G401.6 (cell line): ENCODE measurements around the gene COPS9.

Source experiments
- FAIRE-seq: peaks from 2 replicates; lab custom pipeline; 2012; peaks lifted over from hg19 to GRCh38; lab: Jason Lieb, UNC

COPS9 gene

DNA sequence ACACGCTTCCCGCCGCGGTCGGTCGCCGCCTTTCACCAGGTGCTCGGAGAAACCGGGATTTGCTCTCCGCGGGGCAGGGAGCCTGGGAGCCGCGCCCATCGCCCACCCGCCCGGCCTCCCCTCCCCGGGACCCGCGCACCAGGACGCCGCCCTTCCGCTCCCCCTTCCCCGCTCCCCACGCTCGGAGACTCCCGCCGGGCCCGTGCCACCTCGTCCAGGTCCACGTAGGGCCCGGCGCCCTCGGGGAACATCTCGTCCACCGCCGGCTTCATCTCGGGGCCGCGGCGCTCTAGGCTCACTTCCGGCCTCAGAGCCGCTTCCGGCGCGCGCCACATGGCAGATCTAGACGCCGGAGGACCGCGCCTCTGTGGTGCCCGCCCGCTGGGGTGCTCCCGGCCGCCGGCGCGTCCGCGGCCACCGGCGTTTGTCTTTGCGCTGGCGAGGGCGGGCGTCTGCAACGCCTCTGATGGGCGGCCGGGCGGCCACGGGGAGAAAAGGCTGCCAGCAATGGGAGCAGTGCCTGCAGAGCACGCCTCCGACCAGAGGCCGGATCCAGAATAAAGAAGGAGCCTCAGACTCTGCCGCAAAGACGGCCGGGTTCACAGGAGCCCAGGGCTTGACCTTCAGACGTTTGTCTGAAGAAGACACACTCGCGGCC is at the start of gene COPS9:
COPS9 (minus strand) TSS at position 293 of the 658 bp plus-strand sequence; CDS start at position 272, 21 bp downstream.
- FAIRE-seq, result no peak

DNA sequence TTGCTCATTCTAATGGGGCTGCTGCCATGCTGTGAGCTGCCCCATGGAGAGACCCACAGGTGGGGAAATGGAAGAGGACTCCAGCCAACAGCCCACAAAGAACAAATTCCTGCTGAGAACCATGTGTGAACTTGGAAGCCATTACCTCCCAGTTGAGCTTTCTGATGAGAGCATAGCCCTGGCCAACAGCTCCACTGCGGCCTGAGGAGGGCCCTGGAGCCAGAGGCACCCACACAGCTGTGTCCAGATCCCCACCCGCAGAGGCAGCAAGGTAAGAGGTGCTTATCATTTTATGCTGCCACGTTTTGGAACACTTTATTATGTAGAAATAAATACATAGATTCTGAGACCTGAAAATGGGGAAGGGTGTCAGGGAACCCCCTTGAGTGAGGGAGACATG is 48.6 kb upstream of the COPS9 start:
- no peak for FAIRE-seq

DNA sequence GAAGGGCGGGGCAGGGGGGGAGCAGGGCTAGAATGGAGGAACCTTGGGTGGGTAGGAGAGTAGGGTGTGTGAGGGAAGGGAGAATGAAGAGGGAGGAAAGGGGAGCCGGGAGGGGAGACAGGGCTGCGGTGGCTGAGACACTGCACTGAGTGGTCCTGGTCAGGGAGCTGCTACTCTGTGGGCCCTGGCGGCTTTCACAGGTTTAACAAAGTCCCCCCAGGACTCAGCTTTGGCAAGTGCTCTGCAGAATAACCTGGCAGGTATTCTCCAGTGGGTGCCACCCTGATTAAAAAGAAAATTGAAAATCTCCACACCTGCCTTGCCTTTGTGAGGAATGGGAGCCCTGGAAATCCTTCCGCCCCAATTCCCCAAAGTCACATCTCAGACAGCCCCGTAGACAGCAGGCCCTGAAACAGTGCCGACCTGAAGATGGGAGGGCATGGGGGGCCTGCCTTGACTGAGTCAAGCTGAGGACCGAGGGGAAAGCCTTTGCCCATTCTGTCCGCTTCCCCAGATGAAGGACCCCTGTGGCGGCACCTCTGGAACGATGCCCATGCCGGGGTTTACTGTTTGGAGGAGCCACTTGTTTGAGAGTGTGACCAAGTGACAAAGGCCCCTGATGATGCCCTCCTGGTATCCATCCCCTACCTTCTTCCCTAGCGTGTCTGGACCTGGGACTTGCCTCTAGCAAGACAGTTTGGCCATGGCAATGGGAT is 47.9 kb upstream of the COPS9 start:
- FAIRE-seq, result no peak

DNA sequence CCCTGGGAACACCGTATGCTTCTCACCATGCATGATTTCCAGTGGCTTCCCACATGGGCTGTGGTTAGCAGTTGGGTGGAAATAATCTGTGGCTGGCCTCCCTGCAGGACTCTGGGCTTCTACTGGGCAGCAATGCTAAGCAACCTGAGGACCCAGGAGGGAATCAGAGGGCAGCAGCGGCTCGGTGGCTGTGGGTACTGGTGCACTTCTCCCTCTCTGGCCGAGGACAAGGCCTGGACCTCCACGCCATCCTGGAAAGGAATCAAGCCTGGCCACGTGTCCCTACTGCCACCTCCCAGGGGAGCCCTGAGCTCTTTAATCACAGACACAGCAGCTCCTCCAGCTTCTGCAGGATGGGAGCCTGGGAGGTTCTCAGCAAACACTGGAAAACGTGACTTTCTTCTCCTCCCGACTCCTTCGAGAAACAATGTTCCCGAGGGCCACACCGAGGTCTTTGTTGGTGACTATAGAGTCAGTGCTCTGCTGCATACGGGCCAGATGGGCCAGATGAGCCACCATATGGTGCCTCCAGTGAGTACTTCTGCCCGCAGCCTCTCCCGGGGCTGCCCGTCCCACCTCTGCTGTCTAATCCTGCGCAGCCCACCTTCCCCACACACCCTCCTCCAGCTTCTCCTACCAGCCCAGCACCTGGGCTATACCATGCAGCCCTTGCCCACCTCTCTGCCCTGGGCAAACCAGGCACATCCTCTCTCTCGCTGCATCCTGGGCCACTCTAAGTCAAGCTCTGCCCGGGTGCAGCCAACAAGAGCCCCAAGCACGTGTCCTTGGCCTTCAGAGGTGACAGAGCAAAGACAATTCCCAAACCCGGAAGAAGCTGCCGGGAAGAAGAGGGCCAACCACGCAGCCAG is 47.1 kb upstream of the COPS9 start:
- no peak for FAIRE-seq

DNA sequence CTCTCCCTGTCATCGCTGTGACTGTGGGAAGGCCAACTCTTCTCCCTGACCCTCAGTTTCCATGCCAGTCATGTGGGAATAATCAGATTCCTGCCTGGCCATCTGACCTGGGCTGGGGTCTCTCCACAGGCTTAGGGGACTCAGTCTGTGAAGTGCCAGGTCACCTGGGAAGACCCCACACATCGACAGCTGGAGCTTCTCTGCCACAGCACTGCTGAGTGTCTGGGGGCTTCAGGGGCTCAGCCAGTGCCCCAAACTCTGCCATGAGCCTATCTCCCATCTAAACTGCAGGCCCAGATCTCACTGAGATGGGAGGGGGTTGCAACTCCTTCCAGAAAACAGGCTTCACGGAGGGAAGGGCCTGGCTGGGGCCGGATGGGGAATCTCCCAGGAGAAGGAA is 46.4 kb upstream of the COPS9 start:
- FAIRE-seq, result no peak

DNA sequence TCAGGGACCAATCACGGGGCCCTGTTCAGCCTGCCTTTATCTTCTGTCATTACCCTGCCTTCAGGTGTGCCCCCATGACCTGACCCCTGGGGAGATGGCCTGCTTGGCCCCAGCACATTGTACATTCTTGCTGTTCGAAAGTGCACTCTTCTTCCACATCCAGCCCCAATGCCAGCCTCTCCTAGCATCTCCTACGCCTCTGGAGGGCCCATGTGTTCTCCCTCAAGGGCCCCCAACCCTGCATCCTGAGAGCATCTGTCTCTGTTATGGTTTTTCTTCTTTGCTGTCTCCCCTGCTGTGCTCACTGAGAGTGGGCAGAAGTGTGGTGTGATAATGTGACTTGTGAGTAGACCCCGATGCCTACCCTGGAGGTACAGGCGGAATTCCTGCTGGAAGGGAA is 45.9 kb upstream of the COPS9 start:
- no peak for FAIRE-seq

DNA sequence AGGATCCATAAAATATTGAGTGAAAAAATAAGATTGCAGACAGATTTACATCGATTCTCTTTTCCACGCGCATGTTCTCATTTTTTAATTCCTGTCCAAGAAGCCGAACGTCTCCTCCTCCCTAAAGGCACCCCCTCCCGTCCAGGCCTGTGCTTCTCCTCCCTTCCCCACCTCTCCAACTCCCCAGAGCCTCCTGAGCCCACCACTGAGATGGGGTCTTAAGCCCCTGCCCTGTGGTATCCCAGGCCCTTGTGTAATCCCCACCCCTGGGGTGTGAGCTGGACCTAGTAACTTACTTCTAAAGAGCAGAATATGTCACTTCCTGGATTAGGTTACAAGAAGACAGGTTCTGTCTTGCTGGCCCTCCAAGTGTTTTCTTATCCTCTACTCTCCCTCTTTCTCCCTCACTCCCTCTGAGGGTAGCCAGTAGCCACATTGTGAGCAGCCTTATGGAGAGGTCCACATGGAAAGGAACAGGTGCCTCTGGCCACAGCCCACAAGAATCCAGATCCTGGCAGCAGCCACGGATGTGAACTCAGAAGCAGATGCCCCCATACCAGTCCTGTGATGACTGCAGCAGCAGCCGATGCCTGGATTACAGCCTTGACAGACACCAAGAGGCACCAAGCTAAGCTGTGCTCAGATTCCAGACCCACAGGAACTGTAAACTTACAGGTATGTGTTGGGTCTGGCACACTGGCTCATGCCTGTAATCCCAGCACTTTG is 44.0 kb upstream of the COPS9 start:
- FAIRE-seq, result no peak

DNA sequence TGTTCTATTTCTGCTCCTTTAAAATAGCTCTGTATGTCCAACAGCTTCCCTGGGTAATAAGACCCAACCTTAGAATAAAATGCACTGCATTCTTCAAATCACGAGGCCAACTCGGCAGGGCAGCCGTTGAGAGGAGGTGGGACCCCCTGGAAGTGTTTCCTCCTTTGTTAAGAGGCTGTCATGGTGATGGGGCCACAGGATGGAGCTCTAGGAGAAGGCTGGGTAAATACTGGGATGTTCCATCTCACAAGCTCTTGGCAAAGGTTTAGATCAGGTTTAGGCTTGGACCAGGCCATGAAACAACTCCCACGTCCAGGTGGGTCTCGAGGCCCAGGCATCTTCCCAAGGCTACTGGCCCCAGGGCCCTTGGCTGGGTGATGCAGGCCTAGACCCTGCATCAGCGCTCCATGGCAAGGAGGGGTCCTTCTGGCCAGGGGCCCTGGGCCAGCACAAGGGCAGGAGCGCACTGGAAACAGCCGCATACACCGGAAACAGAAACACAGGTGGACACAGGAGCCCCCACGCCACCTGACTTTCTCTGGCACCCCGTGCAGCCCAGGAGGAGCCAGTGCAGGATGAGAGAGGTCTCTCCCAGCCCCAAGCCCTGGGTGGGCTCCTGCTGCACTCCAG is 43.2 kb upstream of the COPS9 start:
- FAIRE-seq, result no peak

DNA sequence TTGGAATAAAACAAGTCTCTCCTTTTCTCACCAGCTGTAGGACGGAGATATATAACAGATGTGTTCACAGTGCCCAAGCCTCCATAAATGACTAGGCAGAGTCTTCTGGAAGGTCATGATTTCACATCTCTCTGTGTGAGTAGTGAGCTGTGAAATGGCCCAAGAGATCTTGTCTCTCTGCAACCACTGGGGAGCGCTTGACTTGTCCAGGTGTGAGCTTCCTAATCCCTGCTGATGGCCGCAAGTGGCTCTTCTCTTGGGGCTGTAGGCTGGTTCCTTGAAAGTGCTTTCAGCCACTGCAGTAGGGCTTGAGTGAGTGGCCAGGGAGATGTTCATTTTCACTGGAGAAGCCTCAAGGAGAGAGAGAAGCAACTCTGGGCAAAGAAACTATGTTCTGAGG is 42.5 kb upstream of the COPS9 start:
- no peak for FAIRE-seq

DNA sequence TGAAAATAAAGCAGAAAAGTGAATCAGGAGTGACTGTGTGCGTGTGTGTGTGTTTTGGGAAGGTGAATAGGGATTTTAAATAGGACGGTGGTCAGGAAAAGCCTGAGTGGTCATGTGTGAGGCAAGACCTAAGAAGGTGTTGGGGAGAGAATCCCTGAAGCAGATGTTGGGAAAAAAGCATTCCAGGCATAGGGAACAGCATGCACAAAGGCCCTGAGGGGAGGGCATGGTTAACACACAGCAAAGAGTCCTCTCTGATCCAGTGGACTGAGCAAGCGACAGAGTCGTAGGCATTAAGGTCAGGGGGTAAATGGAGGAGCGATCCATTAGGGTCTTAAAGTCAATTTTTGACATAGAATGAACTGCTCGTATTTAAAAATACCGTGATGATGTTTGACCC is 38.4 kb upstream of the COPS9 start:
- FAIRE-seq, result no peak

DNA sequence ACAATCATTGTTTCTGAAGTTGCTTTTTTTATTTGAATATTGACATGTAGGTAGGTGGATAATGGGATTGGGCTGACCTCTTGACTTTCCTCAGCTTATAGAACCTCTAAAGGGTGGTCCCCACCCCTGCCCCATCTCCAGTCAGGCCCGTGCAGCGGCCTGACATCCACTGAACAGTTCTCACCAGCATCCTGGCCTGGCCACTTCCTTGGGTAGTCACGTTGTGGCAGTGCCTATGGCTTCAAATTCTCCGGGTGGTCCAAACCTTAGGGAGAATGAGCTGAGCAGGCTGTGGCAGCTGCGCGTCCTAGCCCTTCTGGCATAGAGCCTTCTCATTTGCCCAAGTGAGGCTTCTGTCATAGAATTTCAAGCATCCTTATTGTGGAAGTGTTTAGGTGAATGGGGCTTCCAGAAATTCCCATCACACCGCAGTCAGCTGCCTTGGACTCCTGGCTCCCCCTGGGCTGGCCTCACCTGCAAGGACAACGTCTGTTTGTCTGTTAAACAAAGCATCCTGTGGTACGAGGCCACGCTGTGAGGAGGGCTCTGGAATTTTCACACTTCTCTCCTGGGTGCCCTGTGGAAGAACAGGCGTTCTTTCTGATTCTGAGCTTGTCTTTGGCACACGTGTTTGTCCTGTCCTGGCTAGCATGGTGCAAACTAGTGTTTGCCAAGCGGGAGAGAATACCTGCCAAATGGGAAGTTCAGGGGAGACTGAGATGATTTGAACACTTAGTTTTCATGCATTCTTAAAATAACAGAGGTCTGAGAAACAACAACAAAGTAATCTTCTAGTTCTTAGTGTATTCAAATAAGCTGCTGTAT is 36.2 kb upstream of the COPS9 start:
- FAIRE-seq, result no peak

DNA sequence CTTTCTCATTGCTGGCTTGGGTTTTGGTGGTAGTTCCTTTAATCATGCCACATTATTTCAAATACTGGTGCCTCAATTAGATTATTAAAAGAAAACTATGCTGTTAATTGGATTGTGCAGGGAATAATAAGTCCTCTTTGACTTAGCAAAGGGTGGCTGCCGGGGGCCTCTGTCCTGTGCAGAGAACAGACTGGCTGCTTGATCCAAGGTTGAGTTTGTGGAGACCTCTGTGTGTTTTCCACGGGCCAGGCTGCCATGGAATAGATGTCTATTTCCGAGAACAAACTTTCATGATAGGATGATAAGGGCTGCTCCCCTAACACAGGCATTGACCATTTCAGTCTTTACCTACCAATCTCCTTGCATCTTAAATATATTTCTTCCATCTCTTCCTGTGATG is 34.8 kb upstream of the COPS9 start:
- FAIRE-seq, result no peak

DNA sequence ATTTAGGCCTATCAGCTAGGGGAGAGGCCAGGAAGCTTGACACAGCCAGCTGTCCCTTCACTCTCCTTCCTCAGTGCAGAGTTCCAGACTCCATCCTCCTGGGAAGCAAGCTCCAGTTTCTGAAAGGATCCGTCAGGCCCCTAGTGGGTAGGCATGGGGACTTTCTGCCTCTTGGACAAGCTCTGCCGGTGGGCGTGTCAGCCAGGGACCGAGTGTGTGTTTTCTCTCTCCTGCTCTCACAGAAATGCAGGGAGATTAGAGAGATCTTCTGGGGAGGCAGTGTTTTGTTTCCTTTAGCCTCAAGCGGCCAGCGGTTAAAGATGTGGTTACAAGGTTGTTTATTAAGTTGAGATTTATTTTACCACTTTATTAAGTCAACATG is 34.2 kb upstream of the COPS9 start:
- no peak for FAIRE-seq

DNA sequence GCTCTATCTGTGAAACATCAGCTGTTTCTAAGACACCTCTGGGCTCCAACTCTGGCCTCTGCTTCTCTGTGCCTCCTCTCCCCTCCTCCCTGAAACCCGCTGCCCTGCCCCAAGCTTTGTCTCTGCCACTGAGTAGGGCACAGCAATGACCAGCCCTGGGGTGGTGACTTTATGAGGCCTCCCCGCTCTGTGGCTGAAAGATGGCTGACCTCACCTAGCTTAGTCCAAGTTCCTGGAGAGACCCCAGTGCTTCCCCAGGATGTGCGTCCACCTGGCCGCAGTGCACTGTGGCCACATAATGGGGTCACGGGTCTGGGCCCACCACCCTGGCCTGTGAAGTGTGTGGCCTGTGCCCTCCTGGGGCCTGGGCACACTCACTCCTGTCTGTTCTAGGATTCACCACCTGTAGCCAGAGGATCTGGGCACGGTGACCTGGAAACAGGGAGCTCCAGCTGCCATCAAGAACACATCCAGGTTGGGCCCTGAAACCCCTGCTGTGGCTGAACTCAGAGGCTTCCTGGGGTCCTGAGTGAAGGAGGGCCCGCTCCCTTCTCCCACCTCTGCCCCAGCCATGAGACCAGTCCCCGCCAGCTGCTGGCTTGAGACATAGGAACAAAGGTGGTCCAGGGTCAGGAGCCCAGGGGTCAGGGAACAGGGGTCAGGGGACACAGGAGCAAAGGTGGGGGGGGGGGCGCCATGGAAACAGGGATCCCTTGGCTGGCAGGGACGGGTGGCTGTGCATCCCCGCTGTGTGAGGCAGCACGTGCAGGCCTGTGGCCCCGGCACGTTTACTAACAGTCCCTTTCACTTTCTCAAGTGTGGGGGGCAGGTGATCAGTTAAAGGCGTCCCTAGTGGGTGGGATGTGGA is 33.6 kb upstream of the COPS9 start:
- no peak for FAIRE-seq

DNA sequence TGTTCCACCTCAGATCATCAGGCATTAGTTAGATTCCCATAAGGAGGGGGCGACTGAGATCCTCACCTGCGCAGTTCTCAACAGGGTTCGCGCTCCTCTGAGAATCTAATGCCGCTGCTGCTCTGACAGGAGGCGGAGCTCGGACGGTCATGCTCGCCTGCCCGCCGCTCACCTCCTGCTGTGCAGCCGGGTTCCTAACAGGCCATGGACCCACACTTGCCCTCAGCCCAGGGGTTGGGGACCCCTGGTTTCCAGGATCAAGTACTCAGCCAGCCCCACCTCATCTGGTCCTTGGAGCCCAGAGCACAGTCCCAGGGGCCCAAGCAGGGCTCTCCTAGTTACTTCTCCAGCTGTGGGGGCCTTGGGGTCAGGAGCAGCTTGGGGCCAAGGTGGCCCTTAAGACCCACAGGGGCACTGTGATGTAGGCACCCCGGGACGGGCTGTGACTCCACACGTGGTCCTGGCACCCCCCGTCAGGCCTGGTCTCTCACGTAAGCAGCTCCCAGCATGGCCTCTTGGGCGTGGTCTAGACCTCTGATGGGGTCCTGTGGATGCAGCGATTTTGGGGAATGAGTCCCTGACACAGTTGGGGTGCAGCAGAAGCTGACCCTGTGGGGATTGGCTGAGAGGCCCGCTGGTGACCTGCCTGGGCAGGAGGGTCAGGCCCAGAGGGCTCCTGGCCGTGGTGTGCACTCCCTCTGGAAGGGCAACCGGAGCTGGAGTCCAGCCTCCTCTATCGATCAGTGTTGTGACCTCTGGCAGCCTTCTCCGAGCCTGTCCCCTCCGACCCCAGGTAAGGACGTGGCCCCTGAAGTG is 32.6 kb upstream of the COPS9 start:
- no peak for FAIRE-seq

DNA sequence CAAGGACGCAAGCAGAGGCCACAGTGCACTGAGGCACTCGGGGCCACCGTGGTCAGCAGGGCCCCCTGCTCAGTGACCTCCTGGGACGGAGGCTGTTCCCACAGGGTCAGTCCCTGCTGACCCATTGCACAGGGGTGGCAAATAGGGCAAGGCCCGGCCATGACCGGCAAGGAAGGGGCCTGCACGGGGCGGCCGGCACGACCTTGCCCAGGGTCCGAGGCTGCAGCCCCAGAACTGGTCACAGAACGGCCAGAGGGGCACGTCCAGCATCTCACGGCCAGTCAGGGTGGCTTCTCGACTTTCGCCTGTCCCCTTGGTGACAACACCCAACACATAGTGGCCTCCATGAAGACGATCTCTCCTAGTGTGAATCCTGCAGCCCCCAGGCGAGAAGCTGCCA is 31.9 kb upstream of the COPS9 start:
- no peak for FAIRE-seq

DNA sequence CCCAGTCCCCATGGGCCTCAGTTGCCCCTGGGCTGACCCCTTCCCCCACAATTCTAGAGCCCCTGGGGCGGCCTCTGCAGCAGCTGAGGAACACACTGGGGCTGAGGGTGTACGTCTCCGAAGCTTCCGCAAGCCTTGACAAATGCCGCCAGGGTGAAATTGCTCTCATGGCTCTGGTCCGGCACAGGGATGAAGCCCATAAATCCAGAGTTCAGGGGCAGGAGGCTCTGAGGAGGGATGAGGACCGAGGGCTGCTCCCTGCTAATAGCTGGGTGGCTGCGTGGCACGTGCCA is 31.4 kb upstream of the COPS9 start:
- FAIRE-seq, result no peak

DNA sequence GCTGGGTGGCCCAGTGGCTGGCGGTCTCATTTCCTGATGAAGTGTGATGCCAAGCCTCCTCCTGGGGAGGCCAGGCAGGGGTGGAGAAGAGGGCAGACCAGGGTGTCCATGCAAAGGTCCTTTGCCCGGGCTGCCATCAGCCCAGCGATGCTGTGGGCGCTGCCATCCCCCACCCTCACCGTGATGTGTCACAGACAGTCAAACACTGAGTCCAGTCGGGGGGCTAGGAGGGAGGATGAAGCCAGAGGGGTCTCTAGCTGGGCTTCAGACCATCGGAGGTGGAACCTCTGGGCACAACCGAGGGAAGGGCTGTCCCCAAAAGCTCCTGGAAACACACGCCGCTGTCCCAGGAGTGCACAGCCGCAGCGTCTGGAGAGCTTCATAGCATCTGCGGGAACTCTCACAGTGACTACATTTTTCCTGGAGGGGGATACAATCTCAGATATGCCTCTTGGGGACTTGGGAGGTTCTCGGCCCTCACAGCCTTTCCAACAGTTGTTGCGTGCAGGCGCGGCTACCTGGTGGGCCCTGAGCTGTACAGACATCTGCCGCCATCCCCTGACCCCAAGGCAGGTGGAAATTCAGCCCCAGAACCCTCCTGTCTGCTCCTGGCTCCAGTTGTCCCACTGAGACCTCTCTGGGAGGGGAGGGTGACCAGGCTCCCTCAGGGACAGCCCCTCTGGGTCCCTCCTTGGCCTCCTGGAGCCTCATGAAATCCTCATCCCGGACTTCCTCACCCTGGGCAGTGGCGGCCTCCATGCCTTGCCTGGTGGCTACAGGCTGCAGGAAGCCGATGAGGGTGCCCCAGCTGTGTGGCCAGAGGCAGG is 30.9 kb upstream of the COPS9 start:
- no peak for FAIRE-seq

DNA sequence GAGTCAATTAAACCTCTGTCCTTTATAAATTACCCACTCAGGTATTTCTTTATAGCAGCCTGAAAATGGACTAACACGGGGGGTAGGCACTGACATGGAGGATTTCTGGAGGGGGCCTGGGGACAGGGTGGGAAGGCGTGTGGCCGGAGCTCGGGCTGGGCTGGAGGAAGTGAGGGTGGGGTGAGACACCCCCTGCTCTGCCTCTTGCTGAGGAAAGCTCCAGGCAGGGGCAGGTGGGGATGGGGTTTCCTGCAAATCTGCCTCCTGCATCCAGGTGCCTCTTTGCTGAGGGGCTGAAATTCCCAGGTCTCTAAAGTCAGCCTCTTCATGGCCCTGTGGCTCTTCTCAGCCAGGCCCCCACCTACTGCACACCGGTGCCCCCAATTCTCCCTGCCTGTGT is 30.1 kb upstream of the COPS9 start:
- FAIRE-seq, result no peak
